Mammary epithelial cell (primary cell): ENCODE data around the gene GRIN3B.

Experiments
- EZH2 ChIP-seq: IDR thresholded peaks from 2 replicates; pipeline ENCODE4 v1.6.1; 2012; ENCODE audit warnings: low read length, inconsistent platforms, borderline replicate concordance
- TF ChIP-seq, protein P1 (sequence below), 2 donors: IDR thresholded peaks in 1 of 2; conservative IDR thresholded peaks in 1 of 2; 2 replicates each; pipeline ENCODE4 v1.5.1; 2011 to 2012; ENCODE audit warnings: inconsistent platforms in 2 of 2, low read length in 2 of 2, mild to moderate bottlenecking in 2 of 2, control low read depth in 1 of 2, low read depth in 1 of 2; ENCODE audit not compliant: insufficient read depth in 1 of 2; ENCODE audit errors: extremely low read depth in 1 of 2

DNA sequence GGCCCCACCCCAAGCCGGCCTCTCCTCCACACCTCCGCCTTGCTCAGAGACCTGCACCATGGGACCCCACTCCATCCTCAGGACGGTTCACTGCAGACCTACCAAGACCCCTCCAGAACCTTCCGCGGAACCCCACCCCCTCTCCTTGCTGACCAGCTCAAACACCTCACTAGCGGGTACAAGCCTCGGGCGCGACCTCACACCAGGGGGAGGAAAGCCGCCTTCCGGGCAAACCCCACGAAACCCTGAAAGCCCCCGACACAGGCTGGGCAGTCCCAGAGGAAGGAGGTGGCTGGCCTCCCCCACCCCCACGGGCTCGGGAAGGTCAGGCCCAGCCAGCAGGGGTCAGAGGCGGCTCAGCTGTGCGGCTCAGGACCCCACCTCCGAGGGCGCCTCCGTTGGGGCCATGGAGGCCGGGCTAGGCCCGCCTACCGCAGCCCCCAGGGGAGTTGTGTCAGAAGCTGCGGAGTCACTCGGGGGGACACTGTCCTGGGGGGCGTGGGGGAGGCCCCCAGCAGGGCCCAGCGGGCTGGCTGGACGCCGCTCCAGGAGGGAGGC is 9.8 kb downstream of the GRIN3B start:
- TF ChIP-seq, protein P1, sequence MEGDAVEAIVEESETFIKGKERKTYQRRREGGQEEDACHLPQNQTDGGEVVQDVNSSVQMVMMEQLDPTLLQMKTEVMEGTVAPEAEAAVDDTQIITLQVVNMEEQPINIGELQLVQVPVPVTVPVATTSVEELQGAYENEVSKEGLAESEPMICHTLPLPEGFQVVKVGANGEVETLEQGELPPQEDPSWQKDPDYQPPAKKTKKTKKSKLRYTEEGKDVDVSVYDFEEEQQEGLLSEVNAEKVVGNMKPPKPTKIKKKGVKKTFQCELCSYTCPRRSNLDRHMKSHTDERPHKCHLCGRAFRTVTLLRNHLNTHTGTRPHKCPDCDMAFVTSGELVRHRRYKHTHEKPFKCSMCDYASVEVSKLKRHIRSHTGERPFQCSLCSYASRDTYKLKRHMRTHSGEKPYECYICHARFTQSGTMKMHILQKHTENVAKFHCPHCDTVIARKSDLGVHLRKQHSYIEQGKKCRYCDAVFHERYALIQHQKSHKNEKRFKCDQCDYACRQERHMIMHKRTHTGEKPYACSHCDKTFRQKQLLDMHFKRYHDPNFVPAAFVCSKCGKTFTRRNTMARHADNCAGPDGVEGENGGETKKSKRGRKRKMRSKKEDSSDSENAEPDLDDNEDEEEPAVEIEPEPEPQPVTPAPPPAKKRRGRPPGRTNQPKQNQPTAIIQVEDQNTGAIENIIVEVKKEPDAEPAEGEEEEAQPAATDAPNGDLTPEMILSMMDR (conservative IDR thresholded peaks at IDR 0.05 in 1 of 2, IDR thresholded peaks at IDR 0.05 in 1 of 2; ENCODE audit: extremely low read depth in 1 of 2, insufficient read depth in 1 of 2, low read depth in 1 of 2, low read length in 2 of 2) = no peak
- TF ChIP-seq EZH2 = no peak
